ENCODE data around the gene RHBDF2.

RHBDF2 gene

GRCh38 chr17:76452660-76453430, 48.4 kb downstream of the RHBDF2 start, which contains the start of gene UBE2O:
UBE2O (minus strand) TSS chr17:76453152; CDS start chr17:76453141, 11 bp downstream.
- FAIRE-seq, result no peak

- no peak for FAIRE-seq
Observed at GRCh38 chr17:76452127-76452659, 49.0 kb downstream of the RHBDF2 start.

- no peak for FAIRE-seq
Observed at GRCh38 chr17:76451506-76451905, 49.7 kb downstream of the RHBDF2 start.

- FAIRE-seq, result no peak
Observed at GRCh38 chr17:76449126-76449525, 52.1 kb downstream of the RHBDF2 start.

GRCh38 chr17:76447931-76448652, 53.1 kb downstream of the RHBDF2 start:
- FAIRE-seq, result no peak

GRCh38 chr17:76446449-76447231, 54.6 kb downstream of the RHBDF2 start:
- FAIRE-seq, result no peak

- FAIRE-seq, result no peak
Observed at GRCh38 chr17:76445697-76446448, 55.4 kb downstream of the RHBDF2 start.

- FAIRE-seq, result no peak
Observed at GRCh38 chr17:76444518-76445311, 56.5 kb downstream of the RHBDF2 start.

GRCh38 chr17:76442341-76443338, 58.6 kb downstream of the RHBDF2 start:
- no peak for FAIRE-seq

- FAIRE-seq, result no peak
Observed at GRCh38 chr17:76441686-76442340, 59.4 kb downstream of the RHBDF2 start.

GRCh38 chr17:76440751-76441362, 60.4 kb downstream of the RHBDF2 start:
- FAIRE-seq, result no peak

- FAIRE-seq, result no peak
Observed at GRCh38 chr17:76439314-76439928, 61.8 kb downstream of the RHBDF2 start.

GRCh38 chr17:76438906-76439305, 62.3 kb downstream of the RHBDF2 start:
- FAIRE-seq, result no peak

- FAIRE-seq, result no peak
Observed at GRCh38 chr17:76437467-76438402, 63.5 kb downstream of the RHBDF2 start.

GRCh38 chr17:76435751-76436150, 65.5 kb downstream of the RHBDF2 start:
- FAIRE-seq, result no peak

- FAIRE-seq, result no peak
Observed at GRCh38 chr17:76434870-76435269, 66.4 kb downstream of the RHBDF2 start.

GRCh38 chr17:76433693-76434092, 67.5 kb downstream of the RHBDF2 start:
- no peak for FAIRE-seq
